GM19455 (cell line): Measurements from ENCODE around the gene DDR2.
A peak's percentile ranks its signal among the peaks of the same experiment; 100 is the strongest.

Source experiments
- ATAC-seq: cut with Tn5 transposase; IDR thresholded peaks from one replicate; pipeline ENCODE4 v1.9.1; 2021; ENCODE audit not compliant: unreplicated experiment

DDR2 gene

GRCh38 chr1:162822391-162823200 is 190.3 kb downstream of the DDR2 start:
- ATAC-seq = no peak

DNA sequence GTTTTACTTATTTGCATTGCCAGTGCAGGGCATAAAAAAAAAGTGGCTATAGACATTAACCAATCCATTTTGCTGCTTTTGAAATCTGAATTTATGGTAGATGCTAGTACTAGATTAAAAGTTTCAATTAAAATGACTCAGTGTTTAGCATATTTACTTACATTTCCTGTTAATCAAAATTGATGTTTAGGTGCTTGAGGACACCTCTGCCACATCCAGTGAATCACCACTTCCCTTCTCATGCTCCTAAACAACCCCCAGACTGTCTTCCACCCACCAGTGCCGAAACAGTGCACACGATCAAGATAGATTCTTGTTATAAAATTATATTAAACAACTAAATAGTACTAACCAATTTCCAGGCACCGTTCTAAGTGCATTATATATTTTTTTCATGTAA is 191.0 kb downstream of the DDR2 start:
- no peak for ATAC-seq

- no peak for ATAC-seq
These were observed 191.7 kb downstream of the DDR2 start for GRCh38 chr1:162823771-162824525.

- no peak for ATAC-seq
These were observed 197.0 kb downstream of the DDR2 start for GRCh38 chr1:162829268-162829667.

GRCh38 chr1:162832470-162832869 is 200.2 kb downstream of the DDR2 start:
- ATAC-seq = no peak

DNA sequence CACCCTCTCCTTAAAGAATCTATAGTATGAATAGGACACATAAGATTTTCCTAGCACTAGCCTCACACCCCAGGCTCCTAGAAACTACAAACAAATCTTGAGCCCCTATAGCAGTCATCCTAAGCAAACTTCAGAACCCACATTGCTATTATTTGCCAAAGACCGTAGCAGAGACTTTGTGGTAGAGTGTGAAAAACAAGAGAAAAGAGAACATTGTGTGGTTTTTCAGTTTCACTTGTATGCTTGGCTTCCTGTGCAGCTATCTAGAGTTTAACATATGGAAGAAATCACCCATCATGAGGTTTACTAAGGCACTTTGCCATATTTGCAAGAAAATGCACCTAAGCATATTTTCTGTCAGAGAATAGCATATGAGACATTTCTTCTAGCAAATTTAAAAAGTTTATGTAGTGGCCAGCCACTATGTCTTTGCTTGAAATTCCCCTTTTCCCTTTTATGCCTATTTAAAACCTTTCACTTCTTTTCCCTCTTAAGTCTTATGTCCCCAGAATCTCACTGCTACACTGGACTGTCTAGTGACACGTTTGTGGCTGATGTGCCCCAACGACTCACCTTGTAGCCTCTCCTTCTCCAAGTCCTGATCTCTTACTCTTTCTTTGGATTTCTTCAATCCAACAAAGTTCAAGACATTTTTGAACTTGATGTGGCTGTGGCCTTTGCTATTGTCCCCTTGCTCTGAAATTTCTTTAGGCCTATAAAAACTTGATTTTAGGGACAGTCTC is 203.1 kb downstream of the DDR2 start:
- ATAC-seq = peak; percentile 97
